ENCODE measurements around the gene CCR2.

CCR2 gene

DNA sequence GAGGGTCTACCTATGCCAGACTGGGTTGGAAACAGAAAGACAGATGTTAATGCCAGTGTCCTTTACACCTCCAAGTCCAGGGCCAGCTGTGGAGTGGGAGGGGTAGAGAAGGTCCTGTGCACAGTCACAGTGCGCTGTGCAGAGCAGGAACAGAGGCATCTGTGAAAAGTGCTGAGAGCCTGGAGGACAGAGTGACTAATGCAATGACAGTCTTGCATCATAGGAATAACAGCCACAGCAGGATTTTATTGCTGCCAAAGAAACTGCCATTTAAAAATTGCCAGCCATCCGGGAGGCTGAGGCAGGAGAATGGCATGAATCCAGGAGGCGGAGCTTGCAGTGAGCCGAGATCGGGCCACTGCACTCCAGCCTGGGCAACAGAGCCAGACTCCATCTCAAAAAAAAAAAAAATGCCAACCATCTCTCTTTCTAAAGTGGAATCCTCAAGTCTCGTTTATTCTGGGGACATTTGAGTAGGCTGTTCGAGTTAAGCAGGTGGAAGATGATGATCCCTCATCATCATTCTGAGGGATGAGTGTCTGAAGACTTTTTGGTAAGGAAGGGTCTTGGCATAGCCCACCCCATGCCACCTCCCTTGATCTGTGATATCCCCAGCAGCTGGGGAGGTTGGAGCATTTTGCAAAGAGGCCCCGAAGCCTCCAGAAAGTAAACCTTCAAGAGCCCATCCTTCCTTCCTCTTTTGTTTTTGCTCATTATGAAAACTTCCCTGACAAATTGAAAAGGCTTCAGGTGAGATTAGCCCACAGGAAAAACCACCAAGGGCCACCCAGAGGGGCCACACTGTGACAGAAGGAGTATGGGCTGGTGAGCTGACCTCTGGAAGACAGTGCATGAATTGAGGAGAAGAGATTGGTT is 7.7 kb downstream of the CCR2 start:
- TF ChIP-seq GATA1 (IDR thresholded peaks at IDR 0.05; ENCODE audit: low read depth, low read length) (no peak), POLR2A (IDR thresholded peaks at IDR 0.05; ENCODE audit: low read length) (no peak)

DNA sequence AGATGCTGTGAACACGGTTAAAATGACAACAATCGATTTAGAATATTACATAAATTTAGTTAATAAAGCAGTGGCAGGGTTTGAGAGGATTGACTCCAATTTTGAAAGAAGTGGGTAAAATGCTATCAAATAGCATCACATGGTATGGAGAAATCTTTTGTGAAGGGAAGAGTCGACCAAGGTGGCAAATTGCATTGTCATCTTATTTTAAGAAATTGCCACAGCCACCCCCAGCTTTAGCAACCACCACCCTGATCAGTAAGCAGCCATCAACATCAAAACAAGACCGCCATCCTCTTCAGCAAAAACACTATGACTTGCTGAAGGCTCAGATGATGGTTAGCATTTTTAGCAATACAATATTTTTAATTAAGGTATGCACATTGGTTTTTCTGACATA is 11.1 kb downstream of the CCR2 start:
- TF ChIP-seq POLR2A (IDR thresholded peaks at IDR 0.05; ENCODE audit: low read length), result no peak
- TF ChIP-seq GATA1 (IDR thresholded peaks at IDR 0.05; ENCODE audit: low read depth, low read length), result no peak
- DNase-seq, result no peak

More for the DNA sequence above, 7.7 kb downstream of the CCR2 start:
- DNase-seq, result no peak

DNA sequence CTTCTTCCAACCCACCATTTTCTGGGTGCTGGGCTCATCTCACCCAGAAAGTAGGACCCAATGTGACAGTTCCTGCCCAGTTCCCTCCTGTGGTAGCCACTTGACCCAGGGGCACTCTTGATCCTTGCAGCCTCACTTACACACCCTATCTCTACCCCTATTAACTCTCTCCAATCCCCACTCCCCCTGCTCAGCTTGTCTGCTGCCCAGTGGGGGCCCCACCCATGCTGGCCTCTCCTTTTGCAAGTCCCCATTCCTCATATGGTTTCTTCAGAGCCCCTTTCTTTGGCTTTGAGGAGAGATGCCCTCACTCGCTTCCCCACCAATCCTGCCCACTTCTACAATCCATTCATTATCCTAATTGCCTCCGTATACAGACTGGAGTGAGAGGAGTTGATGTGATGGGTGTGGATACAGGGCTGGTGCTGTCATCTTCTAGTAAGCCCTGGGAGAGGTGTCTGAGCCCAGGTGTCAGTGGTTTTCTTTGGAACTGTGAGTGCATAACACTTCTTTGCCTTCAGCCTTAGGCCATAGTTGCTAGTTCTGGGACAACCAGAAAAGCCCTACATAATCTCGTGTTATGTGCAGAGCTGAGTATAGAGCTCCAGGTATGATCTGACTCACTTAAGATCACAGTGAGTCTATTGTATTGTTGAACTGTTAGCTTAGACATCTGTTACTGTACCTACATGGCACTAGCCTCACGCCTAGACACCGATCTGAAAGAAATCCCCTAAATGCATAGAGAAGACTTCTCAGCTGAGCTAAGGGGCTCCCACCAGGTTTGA is 12.0 kb downstream of the CCR2 start:
- TF ChIP-seq POLR2A (IDR thresholded peaks at IDR 0.05; ENCODE audit: low read length), result no peak
- TF ChIP-seq GATA1 (IDR thresholded peaks at IDR 0.05; ENCODE audit: low read depth, low read length), result no peak
- no peak for DNase-seq

DNA sequence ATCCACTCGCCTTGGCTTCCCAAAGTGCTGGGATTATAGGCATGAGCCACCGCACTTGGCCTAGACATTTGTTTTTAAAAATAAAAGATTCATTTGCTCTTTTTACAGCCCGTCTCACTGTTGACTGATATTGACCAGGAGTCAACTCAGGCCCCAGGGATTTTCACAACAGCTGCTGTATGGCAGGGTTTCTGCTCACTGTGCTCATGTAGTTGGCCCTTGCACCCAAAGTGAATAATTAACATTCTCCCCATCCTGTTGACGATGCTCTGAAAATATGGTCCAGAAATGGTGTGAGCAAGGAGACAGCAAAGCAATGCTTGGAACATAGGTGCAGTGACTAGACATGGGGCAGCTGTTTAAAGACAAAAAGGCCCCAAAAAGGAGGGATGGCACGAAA is 13.9 kb downstream of the CCR2 start:
- TF ChIP-seq POLR2A (IDR thresholded peaks at IDR 0.05; ENCODE audit: low read length), result no peak
- no peak for TF ChIP-seq GATA1 (IDR thresholded peaks at IDR 0.05; ENCODE audit: low read depth, low read length)
- DNase-seq, result no peak

DNA sequence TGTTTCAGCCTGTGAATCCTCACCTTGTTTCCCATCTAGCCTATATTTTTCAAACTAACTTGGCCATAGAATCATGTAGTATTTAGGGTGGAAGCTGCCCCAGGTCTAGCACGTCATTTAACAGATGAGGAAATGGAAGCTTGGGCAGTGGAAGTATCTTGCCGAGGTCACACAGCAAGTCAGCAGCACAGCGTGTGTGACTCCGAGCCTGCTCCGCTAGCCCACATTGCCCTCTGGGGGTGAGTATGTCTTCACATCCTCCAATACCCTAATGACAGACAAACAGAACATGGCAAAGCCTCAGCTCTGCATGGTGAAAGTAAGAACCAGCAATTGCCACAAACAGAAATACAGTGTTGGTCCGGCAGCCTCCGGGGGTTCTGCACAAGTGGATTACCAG is 14.7 kb downstream of the CCR2 start:
- TF ChIP-seq GATA1 (IDR thresholded peaks at IDR 0.05; ENCODE audit: low read depth, low read length), result no peak
- no peak for TF ChIP-seq POLR2A (IDR thresholded peaks at IDR 0.05; ENCODE audit: low read length)
- peak; percentile 17 to 39 for DNase-seq

DNA sequence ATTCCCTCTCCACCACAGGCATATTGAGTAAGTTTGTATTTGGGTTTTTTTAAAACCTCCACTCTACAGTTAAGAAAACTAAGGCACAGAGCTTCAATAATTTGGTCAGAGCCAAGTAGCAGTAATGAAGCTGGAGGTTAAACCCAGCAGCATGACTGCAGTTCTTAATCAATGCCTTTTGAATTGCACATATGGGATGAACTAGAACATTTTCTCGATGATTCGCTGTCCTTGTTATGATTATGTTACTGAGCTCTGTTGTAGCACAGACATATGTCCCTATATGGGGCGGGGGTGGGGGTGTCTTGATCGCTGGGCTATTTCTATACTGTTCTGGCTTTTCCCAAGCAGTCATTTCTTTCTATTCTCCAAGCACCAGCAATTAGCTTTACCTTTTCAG is 15.2 kb downstream of the CCR2 start:
- TF ChIP-seq POLR2A (IDR thresholded peaks at IDR 0.05; ENCODE audit: low read length) (no peak), GATA1 (IDR thresholded peaks at IDR 0.05; ENCODE audit: low read depth, low read length) (no peak)
- DNase-seq, result no peak

DNA sequence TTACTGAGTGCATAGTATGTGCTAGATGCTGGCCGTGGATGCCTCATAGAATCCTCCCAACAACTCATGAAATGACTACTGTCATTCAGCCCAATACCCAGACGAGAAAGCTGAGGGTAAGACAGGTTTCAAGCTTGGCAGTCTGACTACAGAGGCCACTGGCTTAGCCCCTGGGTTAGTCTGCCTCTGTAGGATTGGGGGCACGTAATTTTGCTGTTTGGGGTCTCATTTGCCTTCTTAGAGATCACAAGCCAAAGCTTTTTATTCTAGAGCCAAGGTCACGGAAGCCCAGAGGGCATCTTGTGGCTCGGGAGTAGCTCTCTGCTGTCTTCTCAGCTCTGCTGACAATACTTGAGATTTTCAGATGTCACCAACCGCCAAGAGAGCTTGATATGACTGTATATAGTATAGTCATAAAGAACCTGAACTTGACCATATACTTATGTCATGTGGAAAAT is 15.8 kb downstream of the CCR2 start:
- TF ChIP-seq GATA1 (IDR thresholded peaks at IDR 0.05; ENCODE audit: low read depth, low read length), result no peak
- no peak for TF ChIP-seq POLR2A (IDR thresholded peaks at IDR 0.05; ENCODE audit: low read length)
- no peak for DNase-seq

DNA sequence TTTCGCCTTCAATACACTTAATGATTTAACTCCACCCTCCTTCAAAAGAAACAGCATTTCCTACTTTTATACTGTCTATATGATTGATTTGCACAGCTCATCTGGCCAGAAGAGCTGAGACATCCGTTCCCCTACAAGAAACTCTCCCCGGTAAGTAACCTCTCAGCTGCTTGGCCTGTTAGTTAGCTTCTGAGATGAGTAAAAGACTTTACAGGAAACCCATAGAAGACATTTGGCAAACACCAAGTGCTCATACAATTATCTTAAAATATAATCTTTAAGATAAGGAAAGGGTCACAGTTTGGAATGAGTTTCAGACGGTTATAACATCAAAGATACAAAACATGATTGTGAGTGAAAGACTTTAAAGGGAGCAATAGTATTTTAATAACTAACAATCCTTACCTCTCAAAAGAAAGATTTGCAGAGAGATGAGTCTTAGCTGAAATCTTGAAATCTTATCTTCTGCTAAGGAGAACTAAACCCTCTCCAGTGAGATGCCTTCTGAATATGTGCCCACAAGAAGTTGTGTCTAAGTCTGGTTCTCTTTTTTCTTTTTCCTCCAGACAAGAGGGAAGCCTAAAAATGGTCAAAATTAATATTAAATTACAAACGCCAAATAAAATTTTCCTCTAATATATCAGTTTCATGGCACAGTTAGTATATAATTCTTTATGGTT is 17.1 kb downstream of the CCR2 start, which contains the start of gene CCR5:
Gene CCR5 (plus strand): TSS at position 108 of the 680 bp plus-strand sequence. CDS start 1,957 bp downstream, outside the sequence.
- DNase-seq, result no peak
- no peak for TF ChIP-seq POLR2A (IDR thresholded peaks at IDR 0.05; ENCODE audit: low read length)
- no peak for TF ChIP-seq GATA1 (IDR thresholded peaks at IDR 0.05; ENCODE audit: low read depth, low read length)

DNA sequence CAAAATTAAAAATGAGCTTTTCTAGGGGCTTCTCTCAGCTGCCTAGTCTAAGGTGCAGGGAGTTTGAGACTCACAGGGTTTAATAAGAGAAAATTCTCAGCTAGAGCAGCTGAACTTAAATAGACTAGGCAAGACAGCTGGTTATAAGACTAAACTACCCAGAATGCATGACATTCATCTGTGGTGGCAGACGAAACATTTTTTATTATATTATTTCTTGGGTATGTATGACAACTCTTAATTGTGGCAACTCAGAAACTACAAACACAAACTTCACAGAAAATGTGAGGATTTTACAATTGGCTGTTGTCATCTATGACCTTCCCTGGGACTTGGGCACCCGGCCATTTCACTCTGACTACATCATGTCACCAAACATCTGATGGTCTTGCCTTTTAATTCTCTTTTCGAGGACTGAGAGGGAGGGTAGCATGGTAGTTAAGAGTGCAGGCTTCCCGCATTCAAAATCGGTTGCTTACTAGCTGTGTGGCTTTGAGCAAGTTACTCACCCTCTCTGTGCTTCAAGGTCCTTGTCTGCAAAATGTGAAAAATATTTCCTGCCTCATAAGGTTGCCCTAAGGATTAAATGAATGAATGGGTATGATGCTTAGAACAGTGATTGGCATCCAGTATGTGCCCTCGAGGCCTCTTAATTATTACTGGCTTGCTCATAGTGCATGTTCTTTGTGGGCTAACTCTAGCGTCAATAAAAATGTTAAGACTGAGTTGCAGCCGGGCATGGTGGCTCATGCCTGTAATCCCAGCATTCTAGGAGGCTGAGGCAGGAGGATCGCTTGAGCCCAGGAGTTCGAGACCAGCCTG is 17.8 kb downstream of the CCR2 start:
- TF ChIP-seq POLR2A (IDR thresholded peaks at IDR 0.05; ENCODE audit: low read length) (no peak), GATA1 (IDR thresholded peaks at IDR 0.05; ENCODE audit: low read depth, low read length) (no peak)
- no peak for DNase-seq

DNA sequence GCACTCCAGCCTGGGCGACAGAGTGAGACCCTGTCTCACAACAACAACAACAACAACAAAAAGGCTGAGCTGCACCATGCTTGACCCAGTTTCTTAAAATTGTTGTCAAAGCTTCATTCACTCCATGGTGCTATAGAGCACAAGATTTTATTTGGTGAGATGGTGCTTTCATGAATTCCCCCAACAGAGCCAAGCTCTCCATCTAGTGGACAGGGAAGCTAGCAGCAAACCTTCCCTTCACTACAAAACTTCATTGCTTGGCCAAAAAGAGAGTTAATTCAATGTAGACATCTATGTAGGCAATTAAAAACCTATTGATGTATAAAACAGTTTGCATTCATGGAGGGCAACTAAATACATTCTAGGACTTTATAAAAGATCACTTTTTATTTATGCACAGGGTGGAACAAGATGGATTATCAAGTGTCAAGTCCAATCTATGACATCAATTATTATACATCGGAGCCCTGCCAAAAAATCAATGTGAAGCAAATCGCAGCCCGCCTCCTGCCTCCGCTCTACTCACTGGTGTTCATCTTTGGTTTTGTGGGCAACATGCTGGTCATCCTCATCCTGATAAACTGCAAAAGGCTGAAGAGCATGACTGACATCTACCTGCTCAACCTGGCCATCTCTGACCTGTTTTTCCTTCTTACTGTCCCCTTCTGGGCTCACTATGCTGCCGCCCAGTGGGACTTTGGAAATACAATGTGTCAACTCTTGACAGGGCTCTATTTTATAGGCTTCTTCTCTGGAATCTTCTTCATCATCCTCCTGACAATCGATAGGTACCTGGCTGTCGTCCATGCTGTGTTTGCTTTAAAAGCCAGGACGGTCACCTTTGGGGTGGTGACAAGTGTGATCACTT is 18.8 kb downstream of the CCR2 start:
- TF ChIP-seq POLR2A (IDR thresholded peaks at IDR 0.05; ENCODE audit: low read length), result no peak
- no peak for TF ChIP-seq GATA1 (IDR thresholded peaks at IDR 0.05; ENCODE audit: low read depth, low read length)
- peak; percentile 15 to 28 for DNase-seq

DNA sequence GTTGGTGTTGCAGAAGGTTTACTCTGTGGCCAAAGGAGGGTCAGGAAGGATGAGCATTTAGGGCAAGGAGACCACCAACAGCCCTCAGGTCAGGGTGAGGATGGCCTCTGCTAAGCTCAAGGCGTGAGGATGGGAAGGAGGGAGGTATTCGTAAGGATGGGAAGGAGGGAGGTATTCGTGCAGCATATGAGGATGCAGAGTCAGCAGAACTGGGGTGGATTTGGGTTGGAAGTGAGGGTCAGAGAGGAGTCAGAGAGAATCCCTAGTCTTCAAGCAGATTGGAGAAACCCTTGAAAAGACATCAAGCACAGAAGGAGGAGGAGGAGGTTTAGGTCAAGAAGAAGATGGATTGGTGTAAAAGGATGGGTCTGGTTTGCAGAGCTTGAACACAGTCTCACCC is 20.8 kb downstream of the CCR2 start:
- no peak for TF ChIP-seq GATA1 (IDR thresholded peaks at IDR 0.05; ENCODE audit: low read depth, low read length)
- TF ChIP-seq POLR2A (IDR thresholded peaks at IDR 0.05; ENCODE audit: low read length), result no peak
- DNase-seq, result no peak

DNA sequence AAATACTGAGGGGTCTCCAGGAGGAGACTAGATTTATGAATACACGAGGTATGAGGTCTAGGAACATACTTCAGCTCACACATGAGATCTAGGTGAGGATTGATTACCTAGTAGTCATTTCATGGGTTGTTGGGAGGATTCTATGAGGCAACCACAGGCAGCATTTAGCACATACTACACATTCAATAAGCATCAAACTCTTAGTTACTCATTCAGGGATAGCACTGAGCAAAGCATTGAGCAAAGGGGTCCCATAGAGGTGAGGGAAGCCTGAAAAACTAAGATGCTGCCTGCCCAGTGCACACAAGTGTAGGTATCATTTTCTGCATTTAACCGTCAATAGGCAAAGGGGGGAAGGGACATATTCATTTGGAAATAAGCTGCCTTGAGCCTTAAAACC is 21.3 kb downstream of the CCR2 start:
- TF ChIP-seq GATA1 (IDR thresholded peaks at IDR 0.05; ENCODE audit: low read depth, low read length) (no peak), POLR2A (IDR thresholded peaks at IDR 0.05; ENCODE audit: low read length) (no peak)
- no peak for DNase-seq
